GM06990 (cell line): ENCODE results near the gene IL12RB2.

Experiments
- DNase-seq: peaks from one replicate; pipeline ENCODE4 v3.0.0-alpha.2; 2011; ENCODE audit not compliant: insufficient read length; ENCODE audit errors: extremely low read depth
- H3K27me3 ChIP-seq: replicated peaks from 2 replicates; pipeline ENCODE4 v1.6.0; 2011; ENCODE audit warnings: low read length; ENCODE audit not compliant: control insufficient read depth, insufficient read depth
- H3K36me3 ChIP-seq: 2 replicates; pipeline ENCODE4 v1.5.1; 2011; ENCODE audit warnings: low read length; ENCODE audit not compliant: control insufficient read depth, insufficient read depth
- H3K4me3 ChIP-seq: replicated peaks from 2 replicates; pipeline ENCODE4 v1.5.1; 2011; ENCODE audit warnings: low read depth, mild to moderate bottlenecking, control low read depth, low read length
- TF ChIP-seq, protein P1 (sequence below): IDR thresholded peaks from 2 replicates; pipeline ENCODE4 v1.5.1; 2011; ENCODE audit warnings: low read length, control low read depth, mild to moderate bottlenecking, inconsistent platforms; ENCODE audit not compliant: insufficient read depth, poor library complexity, severe bottlenecking

Gene IL12RB2

DNA sequence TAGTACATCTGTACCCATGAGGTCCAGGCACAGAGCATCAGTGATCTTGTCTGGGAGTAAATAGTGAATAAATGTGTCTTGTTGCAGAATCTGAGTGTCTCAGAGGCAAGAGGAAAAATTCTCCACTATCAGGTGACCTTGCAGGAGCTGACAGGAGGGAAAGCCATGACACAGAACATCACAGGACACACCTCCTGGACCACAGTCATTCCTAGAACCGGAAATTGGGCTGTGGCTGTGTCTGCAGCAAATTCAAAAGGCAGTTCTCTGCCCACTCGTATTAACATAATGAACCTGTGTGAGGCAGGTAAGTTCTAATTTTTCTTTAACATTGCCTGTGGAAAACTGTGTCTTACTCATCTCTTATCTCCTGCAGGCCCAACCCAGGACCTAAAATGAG lies 43.1 kb downstream of the IL12RB2 start:
- TF ChIP-seq, protein P1, sequence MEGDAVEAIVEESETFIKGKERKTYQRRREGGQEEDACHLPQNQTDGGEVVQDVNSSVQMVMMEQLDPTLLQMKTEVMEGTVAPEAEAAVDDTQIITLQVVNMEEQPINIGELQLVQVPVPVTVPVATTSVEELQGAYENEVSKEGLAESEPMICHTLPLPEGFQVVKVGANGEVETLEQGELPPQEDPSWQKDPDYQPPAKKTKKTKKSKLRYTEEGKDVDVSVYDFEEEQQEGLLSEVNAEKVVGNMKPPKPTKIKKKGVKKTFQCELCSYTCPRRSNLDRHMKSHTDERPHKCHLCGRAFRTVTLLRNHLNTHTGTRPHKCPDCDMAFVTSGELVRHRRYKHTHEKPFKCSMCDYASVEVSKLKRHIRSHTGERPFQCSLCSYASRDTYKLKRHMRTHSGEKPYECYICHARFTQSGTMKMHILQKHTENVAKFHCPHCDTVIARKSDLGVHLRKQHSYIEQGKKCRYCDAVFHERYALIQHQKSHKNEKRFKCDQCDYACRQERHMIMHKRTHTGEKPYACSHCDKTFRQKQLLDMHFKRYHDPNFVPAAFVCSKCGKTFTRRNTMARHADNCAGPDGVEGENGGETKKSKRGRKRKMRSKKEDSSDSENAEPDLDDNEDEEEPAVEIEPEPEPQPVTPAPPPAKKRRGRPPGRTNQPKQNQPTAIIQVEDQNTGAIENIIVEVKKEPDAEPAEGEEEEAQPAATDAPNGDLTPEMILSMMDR, result no peak
- H3K4me3 ChIP-seq, result no peak overlapping the region
- no peaks in the 10 kb centered on the region for H3K36me3 ChIP-seq
- H3K27me3 ChIP-seq, result no peaks in the 10 kb centered on the region
- no peak for DNase-seq

DNA sequence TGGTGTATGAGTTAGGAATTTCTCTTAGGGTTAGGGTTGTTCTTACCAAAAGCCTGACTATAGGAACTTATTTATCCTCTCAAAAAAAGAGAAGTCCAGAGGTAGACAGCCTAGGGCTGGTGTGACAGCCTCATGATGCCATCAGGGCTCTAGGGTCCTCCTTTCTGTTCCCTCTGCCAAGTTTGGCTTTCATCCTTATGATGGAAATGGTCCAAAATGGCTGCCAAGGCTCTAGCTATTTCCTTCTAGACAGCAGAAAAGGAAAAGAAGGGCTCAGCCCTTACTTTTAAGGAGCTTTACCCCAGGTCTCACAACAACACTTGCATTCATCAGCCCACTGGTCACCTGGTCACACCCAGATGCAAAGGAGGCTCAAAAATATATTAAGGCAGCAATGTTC lies 44.5 kb downstream of the IL12RB2 start:
- Histone ChIP-seq H3K27me3 (no peaks in the 10 kb centered on the region), H3K4me3 (no peak overlapping the region), H3K36me3 (no peaks in the 10 kb centered on the region)
- TF ChIP-seq, protein P1, result no peak
- DNase-seq, result no peak

DNA sequence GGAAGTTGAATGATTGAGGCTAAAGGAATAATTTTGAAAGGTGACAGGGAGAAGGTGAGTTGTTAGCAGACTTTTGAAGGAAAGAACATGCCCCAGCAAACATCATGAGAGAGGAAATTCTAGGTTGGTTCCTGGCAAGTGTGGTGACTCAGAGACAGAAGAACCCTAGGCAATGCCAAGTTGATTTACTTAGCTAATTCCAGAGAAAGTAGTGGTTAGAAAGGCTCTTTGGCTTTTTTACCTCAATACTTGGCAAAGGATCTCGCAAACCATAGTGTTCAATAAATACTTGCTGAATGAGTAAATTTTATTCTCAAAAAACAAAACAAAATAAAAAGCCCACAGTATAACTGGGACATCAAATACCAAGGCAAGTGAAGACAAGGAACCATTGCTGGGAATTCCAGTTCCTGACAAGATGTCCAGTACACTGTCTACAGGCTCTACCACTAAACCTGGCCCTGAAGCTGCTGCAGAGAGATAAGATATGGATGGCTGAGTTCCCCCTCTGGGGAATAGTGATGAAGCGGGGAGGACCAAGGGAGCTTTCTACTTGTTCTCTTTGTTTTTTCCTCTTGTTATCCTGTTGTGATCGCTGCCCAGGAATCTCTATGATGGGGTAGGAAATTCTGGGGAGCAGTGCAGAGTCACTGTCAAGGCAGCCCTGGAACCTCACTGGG lies 48.2 kb downstream of the IL12RB2 start:
- no peak overlapping the region for H3K4me3 ChIP-seq
- DNase-seq, result no peak

DNA sequence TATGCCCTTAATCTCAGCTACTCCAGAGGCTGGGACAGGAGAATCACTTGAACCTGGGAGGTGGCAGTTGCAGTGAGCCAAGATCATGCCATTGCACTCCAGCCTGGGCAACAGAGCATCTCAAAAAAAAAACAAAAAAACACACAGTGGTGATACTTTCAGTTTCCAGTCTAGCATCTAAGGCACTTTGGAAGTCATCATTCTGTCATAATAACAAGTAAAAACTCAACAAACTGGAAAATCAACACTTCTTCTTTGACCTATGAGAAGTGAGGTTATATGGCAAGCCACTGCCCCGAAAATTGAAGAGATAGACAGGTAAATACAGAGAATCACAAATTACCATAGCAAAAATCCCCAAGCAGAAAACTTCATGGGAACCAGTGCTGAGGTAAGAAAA lies 51.9 kb downstream of the IL12RB2 start:
- H3K27me3 ChIP-seq, result no peaks in the 10 kb centered on the region
- H3K4me3 ChIP-seq, result no peak overlapping the region
- TF ChIP-seq, protein P1, result no peak
- DNase-seq, result no peak
- no peaks in the 10 kb centered on the region for H3K36me3 ChIP-seq

More for the DNA sequence above, 48.2 kb downstream of the IL12RB2 start:
- TF ChIP-seq, protein P1, result no peak
- no peaks in the 10 kb centered on the region for H3K27me3 ChIP-seq
- no peaks in the 10 kb centered on the region for H3K36me3 ChIP-seq

DNA sequence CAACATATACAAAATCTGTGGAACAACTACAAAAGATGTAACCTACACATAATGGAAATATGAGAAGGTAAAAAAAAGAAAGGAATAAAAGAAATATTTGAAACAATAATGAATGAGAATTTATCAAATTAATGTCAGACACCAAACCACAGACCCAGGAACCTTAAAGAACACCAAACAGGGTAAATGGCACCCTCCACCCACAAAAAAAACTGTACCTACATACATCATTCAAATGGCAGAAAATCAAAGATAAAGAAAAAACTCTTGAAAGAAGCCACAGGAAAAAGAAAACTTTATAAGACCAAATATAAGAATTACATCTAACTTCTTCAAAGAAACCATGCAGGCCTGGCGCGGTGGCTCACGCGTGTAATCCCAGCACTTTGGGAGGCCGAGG lies 54.0 kb downstream of the IL12RB2 start:
- Histone ChIP-seq H3K4me3 (no peak overlapping the region), H3K27me3 (no peaks in the 10 kb centered on the region), H3K36me3 (no peaks in the 10 kb centered on the region)
- TF ChIP-seq, protein P1, result no peak
- DNase-seq, result no peak
